ENCODE measurements around the gene PARM1.

PARM1 gene

DNA sequence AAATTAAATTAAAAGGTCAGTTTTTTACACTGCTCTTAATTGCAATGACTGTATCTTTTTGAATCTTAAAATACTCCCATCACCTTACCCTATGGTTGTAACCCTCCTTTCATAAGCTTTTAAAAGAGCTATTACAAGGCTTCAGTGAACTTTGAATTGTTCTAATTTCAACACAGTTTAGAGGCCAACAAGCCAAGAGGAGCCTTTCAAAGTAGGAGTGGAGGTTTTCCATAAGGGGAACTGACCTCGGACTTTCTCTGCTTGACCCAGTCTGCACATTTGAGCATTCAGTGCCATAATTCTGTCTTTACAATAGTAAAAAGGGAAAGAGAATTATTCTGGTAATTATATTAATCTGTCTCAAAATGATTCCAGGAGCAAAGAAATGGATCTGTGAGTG is 98.9 kb downstream of the PARM1 start:
- DNase-seq (ENCODE audit: low spot score) = no peak

DNA sequence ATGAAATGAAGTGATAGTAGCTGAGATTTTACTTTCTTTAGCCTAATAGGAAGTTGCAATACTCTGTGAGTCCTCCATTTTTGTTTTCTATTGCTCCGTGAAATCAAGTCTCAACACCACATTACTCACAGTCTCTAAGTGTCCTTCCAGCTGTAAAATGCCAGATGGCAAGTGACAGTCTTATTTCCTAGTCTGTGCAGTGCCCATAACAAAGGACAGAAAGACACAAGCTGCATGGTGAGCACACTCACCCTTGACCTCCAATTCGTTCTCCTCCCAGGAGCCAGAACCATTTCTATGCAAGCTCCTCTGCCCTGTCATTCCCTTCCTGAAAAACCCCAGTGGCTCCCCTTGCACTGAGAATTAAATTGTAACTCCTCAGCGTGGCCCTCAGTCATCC is 101.6 kb downstream of the PARM1 start:
- DNase-seq (ENCODE audit: low spot score) = no peak

DNA sequence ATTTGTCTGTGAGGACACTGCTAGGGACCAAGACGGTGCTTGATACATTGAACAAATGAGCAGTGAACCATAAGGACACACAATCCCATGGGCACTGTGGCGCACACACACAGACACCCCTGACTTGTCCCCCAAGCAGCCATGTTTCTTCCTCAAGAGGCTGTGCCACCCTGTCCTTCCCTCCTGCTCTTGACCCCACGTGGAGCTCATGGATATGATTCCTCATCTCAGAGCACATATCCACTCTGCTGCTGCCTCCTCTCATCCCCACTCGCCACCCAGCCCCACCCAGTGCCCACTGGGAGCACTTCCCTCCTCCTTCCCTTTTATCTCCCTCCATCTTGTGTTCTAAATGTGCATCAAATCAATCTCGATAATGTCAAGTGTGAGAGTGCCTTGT is 102.4 kb downstream of the PARM1 start:
- DNase-seq (ENCODE audit: low spot score) = no peak

DNA sequence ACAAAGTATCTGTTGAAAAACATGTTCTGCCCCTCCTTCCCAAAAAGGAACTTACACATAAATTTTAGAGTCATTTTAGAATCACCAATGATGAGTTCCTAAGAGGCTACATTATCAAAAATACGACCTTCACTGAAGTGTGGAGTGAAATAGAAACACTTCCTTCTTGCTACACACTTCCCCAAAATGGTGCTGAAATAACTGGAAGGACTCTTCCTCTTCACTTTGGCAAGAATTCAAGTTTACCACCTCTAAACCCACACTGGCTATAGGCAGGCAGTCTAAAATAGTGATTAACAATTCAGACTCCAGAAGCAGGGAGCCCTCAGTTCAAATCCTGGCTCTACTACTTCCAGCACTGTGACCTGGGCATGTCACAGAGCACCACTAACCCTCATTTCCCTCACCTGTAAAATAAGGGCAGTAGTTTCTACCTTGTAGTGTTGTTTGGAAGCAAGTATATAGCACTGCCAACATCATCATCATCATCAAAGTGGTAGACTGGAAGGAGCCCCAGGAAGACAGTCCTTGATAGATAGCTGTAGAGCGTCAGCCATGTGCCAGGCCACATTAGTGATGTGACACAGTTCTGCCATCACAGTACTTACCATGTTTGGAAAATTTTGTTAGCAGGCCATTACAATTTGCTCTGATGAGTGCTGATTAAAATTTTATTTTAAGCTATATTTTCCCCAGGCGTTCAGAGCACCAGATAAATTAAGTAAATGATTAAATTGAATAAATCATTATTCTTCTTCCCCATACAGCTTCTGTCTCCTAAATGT is 103.3 kb downstream of the PARM1 start:
- peak; percentile 35 for DNase-seq (ENCODE audit: low spot score)

DNA sequence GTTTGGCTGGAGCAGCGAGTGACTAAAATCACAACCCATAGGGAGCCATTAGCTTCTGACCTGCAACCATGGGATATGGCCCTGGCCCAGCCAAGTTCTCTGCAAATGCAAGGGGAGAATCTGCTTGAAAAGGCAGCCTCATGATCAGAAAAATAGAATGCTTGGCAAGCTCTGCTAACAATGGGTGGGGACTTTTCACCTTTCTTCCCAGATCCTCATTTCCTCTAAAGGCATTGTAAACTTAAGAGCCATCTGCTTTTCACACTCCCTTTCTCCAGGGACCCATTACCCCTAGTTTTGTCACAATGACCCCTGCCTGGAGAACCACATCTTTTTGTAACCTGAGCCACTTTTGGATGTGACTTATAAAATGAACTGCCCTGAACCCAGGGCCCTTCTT is 104.3 kb downstream of the PARM1 start:
- DNase-seq (ENCODE audit: low spot score) = no peak

DNA sequence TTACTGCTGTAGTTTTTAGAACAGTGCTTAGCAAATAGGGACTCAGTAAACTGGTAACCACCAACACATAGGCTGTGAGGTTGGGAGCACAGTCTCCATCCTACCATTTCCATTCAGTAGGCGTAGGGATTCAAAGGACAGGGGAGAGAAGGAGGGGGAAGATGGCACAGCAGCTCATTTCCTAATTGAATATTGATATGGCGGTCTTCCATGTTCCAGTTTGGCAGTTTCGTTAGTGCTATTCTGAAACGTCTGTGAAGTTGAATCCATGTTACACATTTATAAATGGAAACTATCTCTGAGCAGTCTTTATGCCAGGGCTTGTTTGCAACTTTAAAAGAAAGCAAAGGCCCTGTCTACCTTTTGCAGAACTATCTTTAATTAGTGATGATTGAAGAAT is 105.5 kb downstream of the PARM1 start:
- DNase-seq (ENCODE audit: low spot score) = no peak

DNA sequence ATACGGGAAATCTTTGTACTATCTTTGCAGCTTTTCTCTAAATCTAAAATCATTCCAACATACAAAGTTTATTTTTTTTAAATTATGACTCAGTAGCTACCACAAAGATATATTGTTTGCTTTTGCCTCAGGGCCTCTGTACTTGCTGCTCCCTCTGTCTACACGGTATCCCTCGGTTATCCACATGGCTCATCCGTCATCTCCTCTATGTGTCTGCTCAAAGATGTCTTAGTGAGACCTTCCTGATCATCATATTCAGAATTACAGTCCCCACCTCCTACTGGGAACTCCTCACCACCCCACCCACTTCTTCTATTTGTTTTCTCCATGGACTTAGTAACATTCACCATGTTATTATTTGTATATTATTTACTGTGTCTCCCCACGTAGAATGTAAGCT is 107.8 kb downstream of the PARM1 start:
- DNase-seq (ENCODE audit: low spot score) = no peak

DNA sequence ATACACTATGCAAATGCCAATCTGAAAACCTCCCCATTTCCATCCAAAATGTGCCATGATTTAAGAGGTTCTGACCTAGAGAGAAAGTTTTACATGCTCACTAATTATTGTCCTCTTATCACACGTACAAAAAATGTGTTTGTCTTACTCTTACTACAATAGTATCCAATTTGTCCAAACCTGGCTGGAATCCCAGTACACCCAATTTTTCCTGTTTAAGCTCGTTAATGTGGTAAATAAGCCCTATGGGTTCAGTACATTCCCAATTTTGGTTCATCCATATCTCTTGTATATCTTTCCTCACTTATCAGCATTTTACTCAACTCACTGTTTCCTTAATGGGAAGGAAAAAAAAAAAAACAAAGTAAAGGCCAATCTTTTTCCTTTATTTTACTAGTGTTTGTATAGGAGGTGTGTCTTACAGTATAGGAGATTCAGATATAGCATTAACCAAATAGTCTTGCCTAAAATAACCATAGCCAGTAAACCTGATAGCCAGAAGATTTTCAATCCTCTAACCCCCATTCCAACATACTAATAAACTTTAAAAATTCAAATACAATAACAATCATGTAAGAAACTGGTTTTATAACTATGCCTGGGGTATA is 109.8 kb downstream of the PARM1 start:
- DNase-seq (ENCODE audit: low spot score) = no peak

DNA sequence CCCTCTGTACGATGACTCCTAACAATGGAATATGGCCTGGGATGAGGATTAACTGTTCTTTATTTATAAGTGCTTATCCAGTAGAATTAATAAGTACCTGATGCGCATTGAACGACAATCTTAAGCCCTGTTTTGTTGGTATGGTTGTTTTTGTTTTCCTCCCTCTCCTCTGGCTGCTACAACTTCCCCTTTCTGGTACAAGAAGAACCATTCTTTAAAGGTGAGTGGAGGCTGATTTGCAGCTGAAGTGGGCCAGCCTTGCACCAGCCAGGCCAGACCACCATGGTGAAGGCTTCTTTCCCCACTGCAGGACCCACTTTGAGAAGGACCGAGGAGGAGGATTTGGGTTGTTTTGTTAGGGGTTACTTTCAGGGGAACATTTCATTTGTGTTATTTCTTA is 113.3 kb downstream of the PARM1 start:
- DNase-seq (ENCODE audit: low spot score) = no peak

DNA sequence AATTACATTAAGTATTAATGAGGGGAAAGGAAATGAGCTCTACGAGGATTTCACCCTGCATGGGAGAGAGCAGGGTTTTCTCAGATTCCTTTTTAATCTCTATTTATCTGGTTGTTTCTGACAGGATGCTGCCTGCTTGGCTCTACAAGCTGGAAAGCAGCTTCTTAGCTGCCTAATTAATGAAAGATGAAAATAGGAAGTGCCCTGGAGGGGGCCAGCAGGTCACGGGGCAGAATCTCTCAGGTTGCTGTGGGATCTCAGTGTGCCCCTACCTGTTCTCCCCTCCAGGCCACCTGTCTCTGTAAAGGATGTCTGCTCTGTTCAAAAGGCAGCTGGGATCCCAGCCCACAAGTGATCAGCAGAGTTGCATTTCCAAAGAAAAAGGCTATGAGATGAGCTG is 113.7 kb downstream of the PARM1 start:
- no peak for DNase-seq (ENCODE audit: low spot score)

DNA sequence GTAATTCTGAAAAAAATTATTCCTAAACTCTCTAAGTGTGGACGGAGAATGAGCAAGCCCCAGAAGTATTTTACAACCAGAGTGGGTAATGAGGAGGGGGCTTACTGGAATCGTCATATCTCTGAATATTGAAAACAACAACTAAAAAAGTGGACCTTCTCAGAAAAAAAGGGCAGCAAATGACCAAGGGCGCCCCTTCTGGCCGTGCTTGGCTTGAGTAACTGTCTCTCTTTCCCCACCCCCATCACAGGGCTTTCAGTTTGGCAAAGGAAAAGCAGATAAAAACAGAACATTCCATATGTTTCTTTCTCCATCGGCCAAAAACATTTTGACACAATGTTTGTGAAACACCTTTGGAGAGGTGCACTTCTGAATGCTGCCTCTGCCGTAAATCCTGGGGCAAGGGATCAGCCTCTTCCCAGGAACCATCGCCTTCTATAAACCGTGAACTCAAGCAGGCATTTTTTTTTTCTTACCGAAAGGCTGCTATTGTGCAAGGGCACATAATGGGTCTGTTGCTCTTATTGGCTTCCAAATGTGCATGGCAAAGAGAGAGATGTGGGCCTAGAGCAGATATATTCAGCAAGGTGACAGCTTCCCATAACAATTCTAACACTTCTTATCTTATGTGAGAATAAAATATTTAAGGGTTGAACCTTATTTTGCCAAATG is 115.4 kb downstream of the PARM1 start:
- no peak for DNase-seq (ENCODE audit: low spot score)

DNA sequence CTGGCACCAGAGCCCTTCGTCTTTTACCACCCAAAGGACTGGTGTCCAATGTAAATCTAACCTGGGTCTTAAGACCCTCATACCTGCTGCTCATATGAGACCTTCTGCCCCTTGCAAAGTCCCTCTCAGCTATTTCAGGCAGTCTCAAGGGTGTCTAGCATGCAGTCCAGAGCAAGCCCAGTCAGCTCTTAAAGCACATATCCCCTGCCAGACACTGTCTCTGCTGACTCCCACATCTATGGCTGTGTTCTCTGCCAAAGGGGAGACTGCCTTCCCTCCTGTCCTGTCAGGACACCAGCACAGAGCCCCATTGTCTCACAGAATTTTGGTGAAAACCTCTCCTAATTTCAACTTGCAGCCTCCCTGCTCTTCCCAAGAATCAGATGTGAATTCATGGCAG is 118.5 kb downstream of the PARM1 start:
- DNase-seq (ENCODE audit: low spot score) = no peak

DNA sequence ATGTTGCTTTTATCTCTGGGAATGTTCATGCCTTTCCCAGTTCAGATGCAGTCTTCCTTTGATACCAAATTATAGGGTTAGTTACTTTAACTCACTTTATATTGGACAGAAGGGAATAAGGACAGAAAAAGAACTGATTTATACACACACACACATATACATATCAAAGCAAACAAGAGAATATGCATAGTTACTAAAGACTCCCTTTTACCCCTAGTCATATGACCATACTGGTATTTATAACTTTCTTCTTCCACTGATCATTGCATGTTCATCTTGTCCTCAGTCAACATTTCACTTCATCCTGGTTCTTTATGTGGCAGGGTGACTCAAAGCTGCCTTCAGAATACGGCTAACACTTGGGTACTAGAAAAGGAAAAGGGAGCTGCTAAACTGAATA is 120.4 kb downstream of the PARM1 start:
- DNase-seq (ENCODE audit: low spot score) = no peak

DNA sequence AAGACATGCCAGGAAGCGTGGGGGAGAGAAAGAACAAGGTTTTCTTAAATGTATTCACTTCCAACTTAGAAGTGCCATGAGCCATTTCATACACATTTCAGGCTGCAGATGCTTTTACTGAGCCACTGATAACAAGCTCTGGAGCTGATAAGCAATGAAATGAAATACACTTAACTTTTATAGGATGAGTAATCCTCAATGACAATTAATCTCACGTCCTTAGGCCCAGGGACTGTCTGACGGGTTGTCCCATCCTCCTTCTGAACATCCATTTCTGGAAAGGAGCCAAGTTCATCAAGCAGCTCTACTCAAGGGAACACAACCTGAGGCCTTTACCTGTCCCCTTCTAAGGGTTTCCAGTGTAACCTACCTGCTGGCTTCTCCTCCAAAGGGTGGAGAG is 121.2 kb downstream of the PARM1 start:
- no peak for DNase-seq (ENCODE audit: low spot score)

DNA sequence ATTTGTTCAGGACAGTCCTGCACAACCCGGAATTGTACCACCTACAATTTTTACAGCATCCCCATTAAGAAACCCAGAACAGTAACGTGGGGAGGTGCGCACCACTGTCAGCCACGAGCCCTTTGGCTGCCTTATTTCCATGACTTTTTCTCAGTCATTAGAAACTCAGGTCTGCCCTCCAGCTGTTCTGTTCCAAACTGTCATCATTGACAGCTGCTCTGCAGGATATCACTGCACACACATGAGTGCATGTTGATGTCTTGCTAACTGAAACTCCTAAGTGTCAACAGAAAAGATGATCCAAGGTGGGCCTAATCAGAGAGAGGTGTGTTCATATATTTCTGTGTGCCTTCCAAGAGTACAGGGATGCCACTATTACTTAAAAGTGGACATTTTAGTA is 123.4 kb downstream of the PARM1 start:
- DNase-seq (ENCODE audit: low spot score) = no peak

DNA sequence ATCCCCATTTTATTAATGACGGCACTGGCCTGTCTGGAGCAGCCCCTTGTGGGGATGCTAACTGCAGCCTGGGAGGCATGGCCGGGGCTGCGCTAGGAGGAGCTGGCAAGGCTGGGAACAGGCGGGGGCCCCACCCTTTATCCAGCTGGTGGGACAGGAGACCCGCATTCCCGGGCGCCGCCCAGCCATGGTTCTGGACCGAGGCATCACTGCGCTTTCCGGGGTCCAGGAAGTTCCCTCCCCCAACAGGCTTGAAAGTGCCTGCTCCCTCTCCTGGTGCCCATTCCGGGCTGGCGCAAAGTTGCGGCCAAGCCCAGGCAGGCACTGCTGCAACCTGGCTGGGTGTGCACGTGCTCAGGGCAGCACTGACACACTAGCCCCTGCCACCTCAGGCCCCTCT is 124.5 kb downstream of the PARM1 start:
- no peak for DNase-seq (ENCODE audit: low spot score)

DNA sequence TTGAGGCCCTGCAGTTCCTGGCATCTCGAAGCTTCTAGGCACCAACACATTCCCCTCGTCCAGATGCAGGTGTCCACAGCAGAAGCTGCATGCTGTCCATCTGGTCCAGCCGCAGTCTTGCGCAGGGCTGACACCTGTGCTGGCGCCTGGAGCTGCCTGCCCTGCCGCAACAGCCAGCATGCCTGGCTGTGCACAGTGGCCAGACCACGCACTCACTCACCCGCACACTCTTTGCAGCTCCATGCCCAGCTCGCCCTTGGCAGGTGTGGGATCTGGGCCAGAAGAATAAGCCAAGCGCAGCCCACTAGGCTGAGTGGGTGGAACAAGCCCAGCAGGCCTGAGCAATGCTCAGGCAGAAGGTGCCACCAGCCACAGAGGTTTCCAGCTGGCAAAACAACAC is 125.6 kb downstream of the PARM1 start:
- DNase-seq (ENCODE audit: low spot score) = no peak

DNA sequence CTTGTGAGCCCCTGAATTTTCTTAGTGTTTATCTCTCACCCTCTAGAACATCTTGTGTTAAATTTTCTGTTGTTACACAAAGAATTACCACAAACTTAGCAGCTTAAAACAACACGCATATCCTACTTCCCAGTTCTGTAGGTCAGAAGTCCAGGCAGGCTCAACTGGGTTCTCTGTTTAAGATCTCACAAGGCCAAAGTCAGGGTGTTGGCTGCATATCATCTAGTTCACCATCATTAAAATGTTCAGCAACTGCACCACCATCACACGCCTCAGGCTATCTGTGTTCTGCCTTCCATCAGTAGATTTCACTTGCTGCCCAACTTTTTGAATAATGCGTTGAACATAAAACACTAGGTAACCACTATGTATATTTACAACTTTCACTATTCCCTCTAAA is 130.5 kb downstream of the PARM1 start:
- DNase-seq (ENCODE audit: low spot score) = no peak

DNA sequence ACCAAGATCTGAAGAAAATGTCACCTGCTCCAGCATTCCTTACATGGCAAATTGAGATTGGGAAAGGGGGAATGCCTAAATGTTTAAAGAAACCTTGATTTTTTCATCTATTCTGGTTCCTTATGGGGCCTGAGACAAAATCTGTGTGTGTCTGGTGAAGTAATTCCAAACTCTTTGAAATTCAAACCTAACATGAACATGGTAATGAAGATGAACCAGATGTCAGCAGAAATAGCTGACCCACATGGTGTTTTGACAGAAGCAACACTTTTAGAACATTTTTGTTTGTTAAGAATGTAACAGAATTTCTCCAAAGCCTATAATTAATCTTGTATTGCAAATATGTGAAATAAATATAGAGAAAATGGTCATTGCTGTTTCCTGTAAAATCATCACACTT is 133.0 kb downstream of the PARM1 start:
- DNase-seq (ENCODE audit: low spot score) = no peak

DNA sequence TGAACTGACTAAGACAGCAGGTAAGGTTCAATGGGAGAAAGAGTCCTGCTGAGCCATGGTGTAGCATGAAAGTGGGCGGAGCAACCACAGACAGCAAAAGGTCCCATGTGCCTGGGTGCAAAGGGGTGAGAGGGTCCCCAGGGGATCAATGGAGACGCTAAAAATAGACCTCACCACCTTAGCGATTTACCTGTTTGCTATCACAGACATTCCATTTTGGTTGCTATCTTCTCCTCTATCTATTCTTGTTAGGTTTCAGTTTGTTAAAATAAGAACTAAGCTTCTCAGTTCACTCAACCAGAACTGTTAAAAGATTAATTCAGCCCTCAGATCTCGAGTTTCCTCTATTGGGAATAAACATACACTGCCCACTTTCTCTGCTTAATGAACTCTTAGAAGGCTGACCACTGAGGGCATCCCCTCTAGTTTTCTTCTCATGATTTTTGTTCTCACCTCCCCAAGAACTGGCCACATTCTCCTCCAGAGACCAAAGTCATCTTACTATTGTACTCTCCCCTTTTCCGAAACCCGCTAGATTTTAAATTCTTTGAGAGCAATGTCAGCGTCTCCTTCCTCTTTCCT is 136.7 kb downstream of the PARM1 start:
- no peak for DNase-seq (ENCODE audit: low spot score)

DNA sequence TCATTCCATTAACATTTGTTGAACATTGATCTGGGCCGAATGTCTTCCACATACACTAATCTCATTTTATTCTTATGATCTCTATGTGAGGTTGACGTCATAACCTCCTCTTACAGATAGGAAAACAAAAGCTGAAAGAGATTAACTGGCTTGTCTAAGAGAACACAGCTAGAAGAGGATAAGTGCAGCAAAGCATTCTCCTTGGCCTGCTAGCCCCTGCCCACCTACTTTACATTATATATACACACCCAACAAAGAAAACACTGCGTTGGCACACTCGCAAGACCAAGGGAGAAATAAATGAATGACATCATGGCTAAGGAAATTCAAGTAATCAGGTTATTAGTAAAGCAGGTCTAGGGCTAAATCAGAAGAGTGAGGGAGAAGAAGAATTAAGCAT is 138.4 kb downstream of the PARM1 start:
- DNase-seq (ENCODE audit: low spot score) = no peak

DNA sequence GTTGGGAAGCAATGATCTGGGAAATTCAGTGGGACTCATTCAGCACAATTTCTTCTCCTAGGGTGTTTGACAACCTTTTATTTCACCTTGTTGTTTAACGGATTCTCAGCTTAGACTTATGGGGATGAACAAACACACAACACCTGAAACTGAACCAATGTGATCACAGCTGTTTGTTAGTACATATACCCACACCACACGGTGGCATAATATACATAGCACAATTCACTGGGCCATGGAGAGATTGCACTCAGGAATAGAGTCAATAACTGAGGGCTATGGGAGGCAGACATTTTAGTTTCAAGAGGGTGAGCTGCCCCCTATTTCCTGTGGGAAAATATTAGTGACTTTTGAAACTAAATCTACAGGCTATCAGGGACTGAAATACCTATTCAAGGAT is 148.0 kb downstream of the PARM1 start:
- no peak for DNase-seq (ENCODE audit: low spot score)

DNA sequence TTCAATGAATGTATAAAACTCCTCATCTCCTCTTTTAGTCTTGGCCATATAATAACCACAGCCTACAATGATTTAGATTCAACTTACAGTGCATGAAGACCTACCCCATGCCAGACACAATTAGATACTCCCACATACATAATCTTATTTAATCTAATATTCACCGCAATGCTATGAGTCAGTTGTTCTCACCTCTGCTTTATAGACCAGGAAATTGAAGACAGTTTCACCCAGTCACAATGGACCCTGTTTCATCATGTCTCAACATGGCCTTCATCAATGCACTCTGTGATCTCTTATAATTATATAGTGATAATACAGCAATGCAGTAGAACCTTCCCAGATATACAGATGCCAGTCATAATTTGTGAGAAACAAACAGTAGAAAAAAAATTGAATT is 148.6 kb downstream of the PARM1 start:
- DNase-seq (ENCODE audit: low spot score) = no peak
